ENCODE measurements around the gene TRIM29.
"Not testable (repeated sequence)": the region's sequence is repeated elsewhere in the genome, so short reads cannot be mapped to it uniquely, and the experiment has no call there.

Gene TRIM29

GRCh38 chr11:120137611-120138521 lies at the start of gene TRIM29:
Gene TRIM29 (minus strand): TSS chr11:120138113. CDS start chr11:120138031, 82 bp downstream.
- FAIRE-seq (no peak), DNase-seq (ENCODE audit: insufficient read length, low spot score) (no peak)

GRCh38 chr11:120186774-120187591 lies 49.1 kb upstream of the TRIM29 start:
- DNase-seq (ENCODE audit: insufficient read length, low spot score) (no peak), FAIRE-seq (no peak)

GRCh38 chr11:120186456-120186773 lies 48.5 kb upstream of the TRIM29 start:
- FAIRE-seq: no peak

GRCh38 chr11:120185706-120186455 lies 48.0 kb upstream of the TRIM29 start:
- DNase-seq (ENCODE audit: insufficient read length, low spot score) (no peak), FAIRE-seq (no peak)

More at GRCh38 chr11:120186456-120186773, 48.5 kb upstream of the TRIM29 start:
- DNase-seq (ENCODE audit: insufficient read length, low spot score): no peak

- no peak for FAIRE-seq
- no peak for DNase-seq (ENCODE audit: insufficient read length, low spot score)
These were observed 47.2 kb upstream of the TRIM29 start for GRCh38 chr11:120184946-120185705.

- FAIRE-seq (no peak), DNase-seq (ENCODE audit: insufficient read length, low spot score) (no peak)
These were observed 46.5 kb upstream of the TRIM29 start for GRCh38 chr11:120184371-120184945.

GRCh38 chr11:120183701-120184141 lies 45.8 kb upstream of the TRIM29 start:
- FAIRE-seq: no peak
- no peak for DNase-seq (ENCODE audit: insufficient read length, low spot score)

GRCh38 chr11:120182790-120183491 lies 45.0 kb upstream of the TRIM29 start:
- FAIRE-seq (no peak), DNase-seq (ENCODE audit: insufficient read length, low spot score) (no peak)

GRCh38 chr11:120182372-120182771 lies 44.5 kb upstream of the TRIM29 start:
- FAIRE-seq: no peak

GRCh38 chr11:120181376-120181975 lies 43.6 kb upstream of the TRIM29 start:
- FAIRE-seq (no peak), DNase-seq (ENCODE audit: insufficient read length, low spot score) (no peak)

More at GRCh38 chr11:120182372-120182771, 44.5 kb upstream of the TRIM29 start:
- DNase-seq (ENCODE audit: insufficient read length, low spot score): no peak

GRCh38 chr11:120180551-120181232 lies 42.8 kb upstream of the TRIM29 start:
- DNase-seq (ENCODE audit: insufficient read length, low spot score): no peak
- FAIRE-seq: no peak

GRCh38 chr11:120180063-120180462 lies 42.1 kb upstream of the TRIM29 start:
- FAIRE-seq; DNase-seq (ENCODE audit: insufficient read length, low spot score): not testable (repeated sequence)

GRCh38 chr11:120179057-120179672 lies 41.3 kb upstream of the TRIM29 start:
- DNase-seq (ENCODE audit: insufficient read length, low spot score) (no peak), FAIRE-seq (no peak)

GRCh38 chr11:120178561-120179056 lies 40.7 kb upstream of the TRIM29 start:
- no peak for FAIRE-seq
- no peak for DNase-seq (ENCODE audit: insufficient read length, low spot score)

GRCh38 chr11:120174866-120175265 lies 37.0 kb upstream of the TRIM29 start:
- DNase-seq (ENCODE audit: insufficient read length, low spot score) (no peak), FAIRE-seq (no peak)

- no peak for FAIRE-seq
- DNase-seq (ENCODE audit: insufficient read length, low spot score): no peak
These were observed 35.9 kb upstream of the TRIM29 start for GRCh38 chr11:120173807-120174206.

- no peak for FAIRE-seq
- no peak for DNase-seq (ENCODE audit: insufficient read length, low spot score)
These were observed 35.2 kb upstream of the TRIM29 start for GRCh38 chr11:120173019-120173705.

Data from GM19239 (cell line).